Measurements from ENCODE around the gene ANKRD53. TPM values are rescaled to one million over a fixed set of nuclear protein-coding genes. Genes with fewer than 3 reads are reported as not detected.
A peak's percentile ranks its signal among the peaks of the same experiment; 100 is the strongest.

Gene ANKRD53
- total RNA-seq, 2 experiments from 2014 or later, result 0.14 TPM; not detected in 1

- no peak overlapping the region for H3K4me3 Mint-ChIP-seq
- no peak overlapping the region for H3K27ac Mint-ChIP-seq
- no peak for ATAC-seq
- ChIA-PET CTCF (interaction anchor here (1.0 to 1.7 kb wide), 5 partner anchors 13 to 43 kb away, joined by 3 to 7 read pairs (median 4); no protein-coding TSS in a partner anchor), POLR2A (interaction anchor here (0.8 kb wide), 1 partner anchor 46 kb away, joined by 3 read pairs; no protein-coding TSS in a partner anchor)
- H3K36me3 Mint-ChIP-seq (ENCODE audit: low read depth), result no peaks in the 10 kb centered on the region
- peaks cover 4% of the 10 kb centered on the region for H3K4me1 Mint-ChIP-seq
- DNase-seq, result no peak
- intact Hi-C loops (cut with DNase I, micrococcal nuclease), result no loop called here
- H3K27me3 Mint-ChIP-seq, result peaks cover 19% of the 10 kb centered on the region
- no peaks in the 10 kb centered on the region for H3K9me3 Mint-ChIP-seq (ENCODE audit: low read depth)
These were observed 17.4 kb upstream of the ANKRD53 start for GRCh38 chr2:70960833-70961647.

DNA sequence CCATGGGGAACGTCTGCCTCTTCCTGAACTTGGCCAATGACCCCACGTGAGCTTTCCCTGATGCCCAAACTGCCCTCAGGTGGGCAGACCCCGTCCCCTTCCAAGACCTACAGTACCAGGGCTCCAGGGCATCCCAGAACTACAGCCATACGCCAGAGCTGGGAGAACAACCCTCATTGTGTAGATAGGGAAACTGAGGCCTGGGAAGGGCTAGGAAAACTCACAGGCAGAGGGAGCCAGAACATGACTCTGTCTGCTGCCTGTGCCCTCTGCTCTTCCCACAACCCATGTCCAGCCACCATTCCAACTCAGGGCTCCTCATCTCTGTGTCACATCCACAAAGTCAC lies 16.8 kb upstream of the ANKRD53 start:
- no peak overlapping the region for H3K4me3 Mint-ChIP-seq
- POLR2A ChIA-PET, result interaction anchor here (0.8 kb wide), 1 partner anchor 46 kb away, joined by 3 read pairs; no protein-coding TSS in a partner anchor
- intact Hi-C loops (cut with DNase I, micrococcal nuclease), result no loop called here
- no peaks in the 10 kb centered on the region for H3K36me3 Mint-ChIP-seq (ENCODE audit: low read depth)
- no peak overlapping the region for H3K27ac Mint-ChIP-seq
- H3K4me1 Mint-ChIP-seq, result peaks cover 4% of the 10 kb centered on the region
- H3K27me3 Mint-ChIP-seq, result peaks cover 16% of the 10 kb centered on the region
- ATAC-seq (no peak), DNase-seq (no peak)
- CTCF ChIA-PET, result interaction anchor here (1.7 kb wide), 1 partner anchor 40 kb away, joined by 5 read pairs; no protein-coding TSS in a partner anchor
- H3K9me3 Mint-ChIP-seq (ENCODE audit: low read depth), result no peaks in the 10 kb centered on the region

DNA sequence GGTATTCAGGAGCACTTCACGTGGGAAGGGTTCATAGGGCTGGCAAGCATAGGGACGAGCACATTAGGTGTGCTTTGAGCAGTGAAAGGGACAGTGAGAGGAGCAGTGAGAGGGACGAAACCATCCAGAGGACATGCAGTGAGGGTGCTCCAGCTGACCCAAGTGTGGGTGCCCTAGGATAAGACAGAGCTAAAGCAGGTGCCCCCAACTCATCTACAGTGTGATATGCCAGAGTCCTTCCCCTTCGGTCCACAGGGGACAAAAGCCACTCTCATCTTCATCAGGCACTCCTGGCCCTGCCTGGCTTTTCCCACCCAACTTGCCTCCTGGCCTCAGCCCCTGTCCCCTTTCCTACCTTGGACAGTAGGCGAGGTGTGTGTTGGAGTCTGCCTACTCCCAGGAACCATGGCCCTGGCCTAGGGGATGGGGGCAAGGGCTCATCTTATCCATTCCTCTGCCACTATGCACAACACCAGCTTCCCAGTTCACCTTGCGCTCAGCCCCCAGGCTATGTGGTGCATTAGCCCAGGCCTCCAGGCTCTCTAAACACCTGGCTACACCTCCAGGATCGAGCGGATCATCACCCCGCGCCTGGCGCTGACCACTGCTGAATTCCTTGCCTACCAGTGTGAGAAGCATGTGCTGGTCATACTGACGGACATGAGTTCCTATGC lies 16.1 kb upstream of the ANKRD53 start:
- Mint-ChIP-seq H3K27me3 (peaks cover 16% of the 10 kb centered on the region), H3K36me3 (ENCODE audit: low read depth) (no peaks in the 10 kb centered on the region), H3K4me3 (no peak overlapping the region), H3K9me3 (ENCODE audit: low read depth) (no peaks in the 10 kb centered on the region), H3K27ac (no peak overlapping the region), H3K4me1 (peaks cover 4% of the 10 kb centered on the region)
- CTCF ChIA-PET, result interaction anchor here (0.7 to 5.8 kb wide), 6 partner anchors 13 to 69 kb away, joined by 3 to 33 read pairs (median 3); partner anchors contain the start of gene ANKRD53
- no peak for DNase-seq
- POLR2A ChIA-PET, result interaction anchor here (0.8 kb wide), 1 partner anchor 45 kb away, joined by 3 read pairs; no protein-coding TSS in a partner anchor
- no peak for ATAC-seq
- intact Hi-C loops (cut with DNase I, micrococcal nuclease), result no loop called here

DNA sequence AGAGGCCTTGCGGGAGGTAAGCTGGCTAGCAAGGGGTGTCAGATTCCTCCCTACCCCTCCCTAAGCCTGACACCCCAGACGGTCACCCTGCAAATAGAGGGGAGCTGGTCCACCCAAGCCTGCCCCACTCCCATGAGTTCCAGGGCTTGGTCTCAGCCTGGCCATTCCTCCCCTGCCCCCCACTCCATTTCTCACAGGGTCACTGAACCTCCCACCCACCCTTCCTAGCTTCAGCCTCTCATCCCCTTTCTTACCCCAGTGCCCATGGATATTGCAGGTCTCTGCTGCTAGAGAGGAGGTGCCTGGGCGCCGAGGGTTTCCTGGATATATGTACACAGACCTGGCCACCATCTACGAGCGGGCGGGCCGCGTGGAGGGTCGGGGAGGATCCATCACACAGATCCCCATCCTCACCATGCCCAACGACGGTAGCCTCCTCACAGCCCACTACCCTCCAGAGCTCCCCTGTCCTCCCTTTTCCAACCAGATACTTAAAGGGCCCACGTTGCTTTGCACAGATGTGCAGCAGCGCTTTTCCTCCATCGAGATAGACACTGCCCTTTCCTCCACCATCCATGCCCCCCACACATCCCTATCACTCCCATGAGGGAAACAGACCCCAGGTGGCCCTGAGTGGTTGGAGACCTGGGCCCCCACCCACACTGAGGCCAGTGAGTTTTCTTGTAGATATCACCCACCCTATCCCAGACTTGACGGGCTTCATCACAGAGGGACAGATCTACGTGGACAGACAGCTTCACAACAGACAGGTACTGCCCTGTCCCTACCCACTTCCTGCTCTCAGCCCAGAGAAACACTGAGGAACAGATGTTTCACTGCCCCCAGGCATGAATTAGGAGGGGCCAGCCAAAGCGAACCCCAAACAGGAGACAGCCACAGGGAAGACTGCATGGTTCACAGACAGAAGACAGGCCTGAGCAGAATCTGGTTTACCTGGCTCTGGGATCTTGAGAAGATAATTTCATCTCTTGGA lies 15.2 kb upstream of the ANKRD53 start:
- peaks cover 4% of the 10 kb centered on the region for H3K4me1 Mint-ChIP-seq
- H3K27me3 Mint-ChIP-seq, result peaks cover 16% of the 10 kb centered on the region
- ATAC-seq (no peak), DNase-seq (no peak)
- intact Hi-C loops (cut with DNase I, micrococcal nuclease), result no loop called here
- ChIA-PET POLR2A (no interaction called here), CTCF (interaction anchor here (0.6 to 5.8 kb wide), 15 partner anchors 9 to 346 kb away, joined by 3 to 44 read pairs (median 6); partner anchors contain the start of gene ANKRD53)
- H3K9me3 Mint-ChIP-seq (ENCODE audit: low read depth), result no peaks in the 10 kb centered on the region
- H3K27ac Mint-ChIP-seq, result no peak overlapping the region
- H3K4me3 Mint-ChIP-seq, result no peak overlapping the region
- no peaks in the 10 kb centered on the region for H3K36me3 Mint-ChIP-seq (ENCODE audit: low read depth)

DNA sequence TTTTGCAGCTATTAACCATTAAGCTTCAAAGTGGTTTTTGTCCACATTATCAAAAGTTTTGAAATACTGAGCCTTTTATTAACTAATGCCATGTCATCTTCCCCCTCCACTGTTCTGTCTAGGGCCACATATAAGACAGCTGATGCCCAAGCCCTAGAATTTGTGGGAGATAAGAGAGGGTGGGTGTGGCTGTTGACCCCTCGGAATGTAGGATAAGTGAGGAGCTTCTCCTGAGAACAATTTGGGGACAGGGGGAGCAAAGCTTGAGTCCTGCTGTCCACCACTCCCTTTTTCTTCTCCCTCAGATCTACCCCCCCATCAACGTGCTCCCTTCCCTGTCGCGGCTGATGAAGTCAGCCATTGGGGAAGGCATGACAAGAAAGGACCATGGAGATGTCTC lies 14.3 kb upstream of the ANKRD53 start:
- POLR2A ChIA-PET, result no interaction called here
- DNase-seq, result no peak
- H3K4me3 Mint-ChIP-seq, result no peak overlapping the region

GRCh38 chr2:70964596-70965386 lies 13.6 kb upstream of the ANKRD53 start:
- Mint-ChIP-seq H3K27ac (no peak overlapping the region), H3K9me3 (ENCODE audit: low read depth) (no peaks in the 10 kb centered on the region), H3K4me3 (peak overlapping the region; percentile 77), H3K27me3 (peaks cover 16% of the 10 kb centered on the region), H3K36me3 (ENCODE audit: low read depth) (no peaks in the 10 kb centered on the region), H3K4me1 (peaks cover 4% of the 10 kb centered on the region)
- ChIA-PET POLR2A (no interaction called here), CTCF (interaction anchor here (0.6 to 5.8 kb wide), 26 partner anchors 9 to 671 kb away, joined by 3 to 44 read pairs (median 5); partner anchors contain the start of genes ADD2, ANKRD53 and SNRPG)
- ATAC-seq (peak; percentile 98), DNase-seq (peak; percentile 91)
- intact Hi-C loops (cut with DNase I, micrococcal nuclease), result loop anchor here (1.0 to 2.0 kb wide), 4 partner anchors 13 to 37 kb away; no protein-coding TSS in a partner anchor

More for the DNA sequence above, 14.3 kb upstream of the ANKRD53 start:
- H3K27me3 Mint-ChIP-seq, result peaks cover 16% of the 10 kb centered on the region
- peaks cover 4% of the 10 kb centered on the region for H3K4me1 Mint-ChIP-seq
- CTCF ChIA-PET, result interaction anchor here (0.5 to 5.8 kb wide), 22 partner anchors 9 to 671 kb away, joined by 3 to 44 read pairs (median 5); partner anchors contain the start of genes ADD2, ANKRD53 and SNRPG
- H3K9me3 Mint-ChIP-seq (ENCODE audit: low read depth), result no peaks in the 10 kb centered on the region
- no peak for ATAC-seq
- no peak overlapping the region for H3K27ac Mint-ChIP-seq
- intact Hi-C loops (cut with DNase I, micrococcal nuclease), result loop anchor here in 1 of 2 experiments (2.0 kb wide), 1 partner anchor 21 kb away; no protein-coding TSS in a partner anchor
- no peaks in the 10 kb centered on the region for H3K36me3 Mint-ChIP-seq (ENCODE audit: low read depth)

DNA sequence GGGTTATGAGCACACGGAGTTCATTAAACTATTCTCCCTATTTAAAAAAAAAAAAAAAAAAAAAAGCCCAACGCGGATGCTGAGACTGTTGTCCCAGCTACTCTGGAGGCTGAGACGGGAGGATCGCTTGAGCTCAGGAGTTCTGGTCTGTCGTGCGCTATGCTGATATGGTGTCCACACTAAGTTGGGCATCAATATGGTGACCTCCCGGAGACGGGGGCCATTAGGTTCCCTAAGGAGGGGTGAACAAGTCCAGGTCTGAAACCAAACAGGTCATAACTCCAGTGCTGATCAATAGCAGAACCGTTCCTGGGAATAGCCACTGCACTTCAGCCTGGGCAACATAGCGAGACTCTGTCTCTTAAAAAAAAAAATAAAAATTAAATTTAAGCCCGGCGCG lies 12.9 kb upstream of the ANKRD53 start:
- Mint-ChIP-seq H3K27me3 (peaks cover 16% of the 10 kb centered on the region), H3K36me3 (ENCODE audit: low read depth) (no peaks in the 10 kb centered on the region), H3K9me3 (ENCODE audit: low read depth) (no peaks in the 10 kb centered on the region), H3K4me1 (peaks cover 4% of the 10 kb centered on the region), H3K27ac (no peak overlapping the region), H3K4me3 (peak overlapping the region; percentile 77)
- intact Hi-C loops (cut with DNase I, micrococcal nuclease), result loop anchor here (1.0 to 2.0 kb wide), 4 partner anchors 12 to 36 kb away; no protein-coding TSS in a partner anchor
- ATAC-seq, result no peak
- ChIA-PET POLR2A (no interaction called here), CTCF (interaction anchor here (0.6 to 5.8 kb wide), 12 partner anchors 8 to 207 kb away, joined by 3 to 44 read pairs (median 10); partner anchors contain the start of gene ANKRD53)
- DNase-seq, result no peak

- intact Hi-C loops (cut with DNase I, micrococcal nuclease), result no loop called here
- Mint-ChIP-seq H3K27me3 (peaks cover 14% of the 10 kb centered on the region), H3K4me1 (peaks cover 4% of the 10 kb centered on the region), H3K9me3 (ENCODE audit: low read depth) (no peaks in the 10 kb centered on the region), H3K36me3 (ENCODE audit: low read depth) (no peaks in the 10 kb centered on the region), H3K27ac (no peak overlapping the region), H3K4me3 (no peak overlapping the region)
- ChIA-PET CTCF (interaction anchor here (0.7 to 5.8 kb wide), 12 partner anchors 8 to 334 kb away, joined by 3 to 44 read pairs (median 4); partner anchors contain the start of genes ANKRD53 and FIGLA), POLR2A (interaction anchor here (0.6 kb wide), 1 partner anchor 663 kb away, joined by 5 read pairs; no protein-coding TSS in a partner anchor)
- DNase-seq, result no peak
- no peak for ATAC-seq
These were observed 11.7 kb upstream of the ANKRD53 start for GRCh38 chr2:70966681-70967080.

DNA sequence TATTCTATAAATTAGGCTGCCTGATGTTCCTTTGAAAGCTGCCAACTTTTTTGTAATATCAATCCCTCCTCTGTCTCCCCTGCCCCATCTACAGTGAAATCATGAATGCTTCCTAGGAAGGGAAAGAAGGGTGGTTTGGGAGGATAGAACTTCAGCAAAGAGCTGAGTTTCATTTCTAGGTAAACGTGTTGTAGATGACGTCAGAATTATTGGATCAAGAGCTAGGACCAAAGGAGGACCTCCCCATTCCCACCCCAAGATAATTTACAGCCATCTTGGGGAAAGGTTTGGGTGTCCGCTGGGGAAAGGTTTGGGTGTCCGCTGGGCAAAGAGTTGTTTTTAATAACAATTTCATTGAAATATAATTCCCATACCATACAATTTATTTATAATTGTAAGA lies 11.2 kb upstream of the ANKRD53 start:
- ChIA-PET POLR2A (no interaction called here), CTCF (interaction anchor here (0.7 to 5.8 kb wide), 9 partner anchors 12 to 334 kb away, joined by 3 to 44 read pairs (median 3); partner anchors contain the start of genes ANKRD53 and FIGLA)
- no peak for ATAC-seq
- H3K27ac Mint-ChIP-seq, result no peak overlapping the region
- H3K4me3 Mint-ChIP-seq, result no peak overlapping the region
- H3K4me1 Mint-ChIP-seq, result peaks cover 4% of the 10 kb centered on the region
- no peaks in the 10 kb centered on the region for H3K36me3 Mint-ChIP-seq (ENCODE audit: low read depth)
- H3K27me3 Mint-ChIP-seq, result peaks cover 14% of the 10 kb centered on the region
- intact Hi-C loops (cut with DNase I, micrococcal nuclease), result no loop called here
- DNase-seq, result no peak
- H3K9me3 Mint-ChIP-seq (ENCODE audit: low read depth), result no peaks in the 10 kb centered on the region

DNA sequence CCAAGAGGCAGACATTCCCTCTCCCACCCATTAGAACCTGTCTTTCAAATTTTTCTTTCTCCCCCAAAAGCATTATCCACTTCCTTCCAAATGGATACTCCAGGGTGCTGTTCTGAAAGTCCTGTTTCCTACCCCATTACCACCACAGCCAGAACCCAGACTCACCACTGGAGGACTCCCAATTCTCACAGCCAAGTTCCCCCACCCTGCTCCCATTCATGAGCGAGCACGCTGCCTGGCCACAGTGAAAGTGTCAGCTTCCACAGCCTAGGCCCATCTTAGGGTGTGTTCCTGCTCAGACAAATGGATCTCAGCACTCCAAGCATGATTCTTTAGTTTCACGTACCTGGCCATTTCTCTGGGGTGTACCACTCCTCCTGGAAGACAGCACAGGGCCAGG lies 3.8 kb upstream of the ANKRD53 start:
- H3K9me3 Mint-ChIP-seq (ENCODE audit: low read depth), result no peaks in the 10 kb centered on the region
- no peak for ATAC-seq
- no peak overlapping the region for H3K4me3 Mint-ChIP-seq
- no peak overlapping the region for H3K27ac Mint-ChIP-seq
- intact Hi-C loops (cut with DNase I, micrococcal nuclease), result no loop called here
- ChIA-PET CTCF (interaction anchor here (0.9 to 3.3 kb wide), 5 partner anchors 9 to 14 kb away, joined by 3 to 23 read pairs (median 7); no protein-coding TSS in a partner anchor), POLR2A (no interaction called here)
- H3K4me1 Mint-ChIP-seq, result peaks cover 17% of the 10 kb centered on the region
- no peaks in the 10 kb centered on the region for H3K27me3 Mint-ChIP-seq
- peaks cover 3% of the 10 kb centered on the region for H3K36me3 Mint-ChIP-seq (ENCODE audit: low read depth)
- no peak for DNase-seq

Measured in activated CD4-positive, alpha-beta T cell treated with anti-CD3 and anti-CD28 coated beads for 36 hours (primary cell).